ENCODE results near the gene FAM9C.

The FAM9C gene

GRCh38 chrX:12999422-12999821 lies 45.0 kb downstream of the FAM9C start:
- DNase-seq = no peak
- TF ChIP-seq GATA1 (IDR thresholded peaks at IDR 0.05; ENCODE audit: low read depth, low read length) (no peak), POLR2A (IDR thresholded peaks at IDR 0.05; ENCODE audit: low read length) (no peak)

- DNase-seq = no peak
Observed at GRCh38 chrX:12997906-12998687, 46.3 kb downstream of the FAM9C start.

GRCh38 chrX:12996934-12997435 lies 47.4 kb downstream of the FAM9C start:
- DNase-seq = no peak
- TF ChIP-seq GATA1 (IDR thresholded peaks at IDR 0.05; ENCODE audit: low read depth, low read length) (no peak), POLR2A (IDR thresholded peaks at IDR 0.05; ENCODE audit: low read length) (no peak)

More at GRCh38 chrX:12997906-12998687, 46.3 kb downstream of the FAM9C start:
- TF ChIP-seq POLR2A (IDR thresholded peaks at IDR 0.05; ENCODE audit: low read length) (no peak), GATA1 (IDR thresholded peaks at IDR 0.05; ENCODE audit: low read depth, low read length) (no peak)

GRCh38 chrX:12994321-12994720 lies 50.1 kb downstream of the FAM9C start:
- TF ChIP-seq POLR2A (IDR thresholded peaks at IDR 0.05; ENCODE audit: low read length) (no peak), GATA1 (IDR thresholded peaks at IDR 0.05; ENCODE audit: low read depth, low read length) (no peak)
- DNase-seq = peak in 1 of 2 experiments; percentile 16

GRCh38 chrX:12993826-12994225 lies 50.6 kb downstream of the FAM9C start:
- no peak for TF ChIP-seq POLR2A (IDR thresholded peaks at IDR 0.05; ENCODE audit: low read length)
- no peak for TF ChIP-seq GATA1 (IDR thresholded peaks at IDR 0.05; ENCODE audit: low read depth, low read length)
- DNase-seq = no peak

GRCh38 chrX:12992544-12993118 lies 51.8 kb downstream of the FAM9C start:
- no peak for DNase-seq
- TF ChIP-seq POLR2A (IDR thresholded peaks at IDR 0.05; ENCODE audit: low read length) (no peak), GATA1 (IDR thresholded peaks at IDR 0.05; ENCODE audit: low read depth, low read length) (no peak)

- TF ChIP-seq POLR2A (IDR thresholded peaks at IDR 0.05; ENCODE audit: low read length) = no peak
- no peak for TF ChIP-seq GATA1 (IDR thresholded peaks at IDR 0.05; ENCODE audit: low read depth, low read length)
- no peak for DNase-seq
Observed at GRCh38 chrX:12991575-12991974, 52.8 kb downstream of the FAM9C start.

- DNase-seq = no peak
- no peak for TF ChIP-seq POLR2A (IDR thresholded peaks at IDR 0.05; ENCODE audit: low read length)
Observed at GRCh38 chrX:12989461-12989860, 55.0 kb downstream of the FAM9C start.

- DNase-seq = no peak
- TF ChIP-seq GATA1 (IDR thresholded peaks at IDR 0.05; ENCODE audit: low read depth, low read length) = no peak
Observed at GRCh38 chrX:12988797-12989196, 55.6 kb downstream of the FAM9C start.

GRCh38 chrX:12987900-12988594 lies 56.4 kb downstream of the FAM9C start:
- TF ChIP-seq GATA1 (IDR thresholded peaks at IDR 0.05; ENCODE audit: low read depth, low read length) = no peak
- no peak for TF ChIP-seq POLR2A (IDR thresholded peaks at IDR 0.05; ENCODE audit: low read length)
- DNase-seq = no peak

- TF ChIP-seq POLR2A (IDR thresholded peaks at IDR 0.05; ENCODE audit: low read length) (no peak), GATA1 (IDR thresholded peaks at IDR 0.05; ENCODE audit: low read depth, low read length) (no peak)
- no peak for DNase-seq
Observed at GRCh38 chrX:12987340-12987739, 57.1 kb downstream of the FAM9C start.

- TF ChIP-seq GATA1 (IDR thresholded peaks at IDR 0.05; ENCODE audit: low read depth, low read length) (no peak), POLR2A (IDR thresholded peaks at IDR 0.05; ENCODE audit: low read length) (no peak)
- DNase-seq = no peak
Observed at GRCh38 chrX:12986886-12987285, 57.5 kb downstream of the FAM9C start.

- TF ChIP-seq POLR2A (IDR thresholded peaks at IDR 0.05; ENCODE audit: low read length) (no peak), GATA1 (IDR thresholded peaks at IDR 0.05; ENCODE audit: low read depth, low read length) (no peak)
- no peak for DNase-seq
Observed at GRCh38 chrX:12986164-12986779, 58.1 kb downstream of the FAM9C start.
